Limb (tissue), 2 donors: ENCODE data around the gene PDSS2.
"Not testable (repeated sequence)": the region's sequence is repeated elsewhere in the genome, so short reads cannot be mapped to it uniquely, and the experiment has no call there.

Source experiments
- DNase-seq, 2 donors: peaks; one replicate each; pipeline ENCODE4 v3.0.0-alpha.2; 2016; ENCODE audit errors: extremely low spot score in 2 of 2

The PDSS2 gene

DNA sequence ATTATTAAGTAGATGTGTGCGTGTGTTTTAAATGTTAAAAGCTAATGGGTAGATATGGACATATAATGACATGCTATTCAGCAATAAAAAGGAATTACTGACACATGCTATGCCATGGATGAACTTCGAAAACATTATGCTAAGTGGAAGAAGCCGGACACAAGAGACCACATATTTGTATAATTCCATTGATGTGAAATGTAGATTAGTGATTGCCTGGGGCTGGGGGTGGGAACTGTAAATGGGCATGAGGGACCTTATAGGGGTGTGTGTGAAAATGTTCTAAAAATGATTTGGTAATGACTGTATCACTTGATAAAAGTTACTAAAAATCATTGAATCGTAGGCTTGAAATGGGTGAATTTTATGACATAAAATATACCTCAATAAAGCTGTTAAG, 239.5 kb downstream of the PDSS2 start:
- DNase-seq, result no peak

DNA sequence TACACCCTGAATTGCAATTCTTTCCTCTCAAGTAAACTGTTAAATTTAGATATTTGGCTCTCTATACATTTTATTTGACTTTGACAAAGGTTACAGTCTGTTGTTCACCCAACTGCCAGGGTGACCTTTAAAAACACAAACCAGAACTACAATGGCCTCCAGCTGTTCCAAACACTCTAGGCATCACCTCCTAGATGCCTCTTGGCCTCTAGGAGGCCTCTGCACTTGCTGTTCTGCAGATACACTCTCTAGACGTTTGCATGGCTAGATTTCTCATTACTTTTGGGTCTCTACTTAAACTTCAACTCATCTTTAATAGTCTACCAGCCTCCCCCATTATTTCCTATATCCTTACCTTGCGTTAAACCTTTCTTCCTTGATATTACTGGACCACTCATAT, 241.2 kb downstream of the PDSS2 start:
- DNase-seq, result no peak

DNA sequence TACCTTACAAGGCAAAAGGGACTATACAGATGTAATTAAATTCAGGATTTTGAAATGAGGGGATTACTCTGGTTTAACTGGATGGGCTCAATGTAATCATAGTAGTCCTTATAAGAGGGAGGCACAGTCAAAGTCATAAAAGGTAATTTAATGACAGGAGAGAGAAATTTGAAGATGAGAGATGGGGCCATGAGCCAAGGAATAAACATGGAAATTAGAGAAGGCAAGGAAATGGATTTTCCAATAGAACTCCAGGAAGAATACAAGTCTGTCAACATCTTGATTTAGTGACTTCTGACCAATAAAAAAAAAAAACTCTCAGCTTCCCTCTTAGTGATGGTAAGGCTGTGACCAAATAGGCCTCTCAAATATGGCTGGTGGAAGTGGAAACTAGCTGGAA, 242.1 kb downstream of the PDSS2 start:
- no peak for DNase-seq

DNA sequence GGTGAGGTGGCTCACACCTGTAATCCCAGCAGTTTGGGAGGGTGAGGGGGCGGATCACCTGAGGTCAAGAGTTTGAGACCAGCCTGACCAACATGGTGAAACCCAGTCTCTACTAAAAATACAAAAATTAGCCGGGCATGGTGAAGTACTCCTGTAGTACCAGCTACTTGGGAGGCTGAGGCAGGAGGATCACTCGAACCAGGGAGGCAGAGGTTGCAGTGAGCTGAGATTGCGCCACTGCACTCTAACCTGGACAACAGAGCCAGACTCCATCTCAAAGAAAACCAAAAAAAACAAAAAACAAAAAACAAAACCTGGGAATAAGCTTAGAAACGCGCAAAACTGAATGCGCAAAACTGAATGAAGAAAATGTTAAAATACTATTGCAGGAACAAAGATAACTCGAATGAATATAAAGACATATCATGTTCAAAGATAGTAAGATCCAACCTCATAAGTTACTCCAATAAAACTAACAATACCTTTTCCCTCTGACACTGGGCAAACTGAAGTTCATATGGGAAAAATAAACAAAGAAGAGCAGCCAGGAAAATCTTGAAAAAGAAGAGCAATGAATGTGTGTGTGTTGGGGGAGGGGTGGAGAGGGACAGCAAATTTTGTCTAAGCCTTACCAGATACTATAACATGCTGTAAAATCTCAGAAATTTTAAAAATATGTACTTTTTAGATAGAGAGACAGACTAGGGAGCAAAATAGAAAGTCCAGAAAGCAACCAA, 243.0 kb downstream of the PDSS2 start:
- no peak for DNase-seq

DNA sequence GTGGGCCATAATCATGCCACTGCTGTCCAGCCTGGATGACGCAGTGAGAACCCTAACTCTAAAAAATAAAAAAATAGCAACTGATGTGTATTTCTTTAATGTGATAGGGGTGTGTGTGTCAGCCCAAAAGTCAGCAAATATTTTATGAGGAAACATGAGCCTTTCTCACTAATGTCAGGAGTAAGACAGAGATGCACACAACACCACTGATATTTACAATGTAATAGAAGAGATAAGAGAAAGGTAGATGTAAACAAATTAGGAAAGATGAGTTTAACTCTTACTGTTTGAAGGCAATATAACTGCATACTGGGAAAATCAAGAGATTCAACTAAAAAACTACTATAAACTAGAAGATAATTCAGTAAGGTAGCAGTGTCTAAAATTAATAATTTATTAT, 244.0 kb downstream of the PDSS2 start:
- no peak for DNase-seq

DNA sequence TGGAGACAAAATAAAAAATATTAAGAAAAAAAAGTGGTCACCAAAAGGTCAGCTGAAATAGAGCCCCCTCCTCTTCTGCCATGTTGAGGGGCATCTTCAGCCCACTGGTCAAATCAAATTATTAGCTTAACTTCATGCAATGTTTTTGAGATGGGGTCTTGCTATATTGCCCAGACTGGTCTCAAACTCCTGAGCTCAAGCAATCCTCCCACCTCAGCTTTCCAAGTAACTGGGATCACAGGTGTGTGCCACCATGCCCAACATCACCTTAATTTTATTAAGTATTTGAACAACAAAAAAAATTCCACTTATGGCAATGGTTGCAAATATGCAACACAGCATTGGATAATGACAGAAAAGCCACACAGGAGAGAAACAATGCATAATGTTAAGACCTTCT, 244.7 kb downstream of the PDSS2 start:
- DNase-seq, result no peak

DNA sequence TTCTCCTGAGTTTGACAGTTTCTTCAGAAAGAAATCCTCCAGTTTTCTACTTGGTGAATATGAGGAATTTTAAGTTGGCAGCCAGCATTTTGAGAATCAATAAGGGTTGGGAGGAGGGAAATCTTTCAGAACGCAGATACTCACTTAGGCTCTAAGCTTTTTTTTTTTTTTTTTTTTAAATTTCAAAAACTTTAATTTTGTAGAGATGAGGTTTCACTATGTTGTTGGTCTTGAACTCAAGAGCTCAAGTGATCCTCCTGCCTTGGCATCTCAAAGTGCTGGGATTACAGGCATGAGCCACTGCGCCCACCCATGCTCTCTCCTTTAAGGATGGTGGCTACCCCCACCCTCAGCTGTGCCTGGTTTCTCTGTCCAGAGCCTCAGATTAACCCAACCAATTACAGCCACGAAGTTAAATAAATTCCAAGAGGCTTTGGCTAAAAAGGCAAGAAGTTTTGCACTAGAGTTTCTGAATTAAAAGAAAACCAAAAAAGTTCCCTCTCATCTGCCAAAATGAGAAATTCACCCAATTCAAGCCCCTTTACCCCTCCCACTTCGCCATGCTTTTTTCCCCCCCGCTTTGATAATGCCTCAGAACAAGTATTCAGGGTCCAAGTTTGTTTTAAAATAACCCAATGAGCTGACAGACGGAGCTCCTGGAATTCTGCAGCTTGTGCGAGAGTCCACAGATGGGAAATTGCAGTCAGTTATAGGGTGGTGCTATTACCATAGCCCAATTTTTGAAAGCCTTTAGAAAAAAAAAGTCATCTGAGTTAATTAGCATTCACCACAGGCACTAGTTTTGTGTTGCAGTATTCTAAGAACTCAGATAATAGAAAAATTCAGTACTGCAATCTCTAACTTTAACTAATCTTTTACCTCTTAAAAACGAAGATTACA, 249.7 kb downstream of the PDSS2 start:
- no peak for DNase-seq

DNA sequence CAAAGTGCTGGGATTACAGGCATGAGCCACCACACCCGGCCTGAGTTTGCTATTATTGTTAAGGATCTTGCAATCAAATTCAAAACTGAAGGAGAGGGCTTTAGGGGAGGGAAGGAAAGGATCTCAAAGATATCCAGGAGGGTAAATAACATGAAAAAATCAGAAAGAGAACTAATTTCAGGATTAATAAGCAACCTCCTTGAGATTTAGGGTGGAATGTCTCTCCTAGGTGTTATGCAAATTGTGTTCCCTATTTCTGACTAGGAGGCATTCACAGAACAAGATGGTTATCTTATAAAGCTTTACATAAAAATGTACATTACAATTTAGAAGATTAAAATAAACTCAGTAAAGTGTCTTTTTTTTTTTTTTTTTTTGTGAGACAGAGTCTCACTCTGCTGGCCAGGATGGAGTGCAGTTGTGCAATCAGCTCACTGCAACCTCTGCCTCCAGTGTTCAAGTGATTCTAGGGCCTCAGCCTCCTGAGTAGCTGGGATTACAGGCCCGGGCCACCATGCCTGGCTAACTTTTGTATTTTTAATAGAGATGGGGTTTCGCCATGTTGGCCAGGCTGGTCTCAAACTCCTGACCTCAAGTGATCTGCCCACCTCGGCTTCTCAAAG, 252.0 kb downstream of the PDSS2 start:
- no peak for DNase-seq

DNA sequence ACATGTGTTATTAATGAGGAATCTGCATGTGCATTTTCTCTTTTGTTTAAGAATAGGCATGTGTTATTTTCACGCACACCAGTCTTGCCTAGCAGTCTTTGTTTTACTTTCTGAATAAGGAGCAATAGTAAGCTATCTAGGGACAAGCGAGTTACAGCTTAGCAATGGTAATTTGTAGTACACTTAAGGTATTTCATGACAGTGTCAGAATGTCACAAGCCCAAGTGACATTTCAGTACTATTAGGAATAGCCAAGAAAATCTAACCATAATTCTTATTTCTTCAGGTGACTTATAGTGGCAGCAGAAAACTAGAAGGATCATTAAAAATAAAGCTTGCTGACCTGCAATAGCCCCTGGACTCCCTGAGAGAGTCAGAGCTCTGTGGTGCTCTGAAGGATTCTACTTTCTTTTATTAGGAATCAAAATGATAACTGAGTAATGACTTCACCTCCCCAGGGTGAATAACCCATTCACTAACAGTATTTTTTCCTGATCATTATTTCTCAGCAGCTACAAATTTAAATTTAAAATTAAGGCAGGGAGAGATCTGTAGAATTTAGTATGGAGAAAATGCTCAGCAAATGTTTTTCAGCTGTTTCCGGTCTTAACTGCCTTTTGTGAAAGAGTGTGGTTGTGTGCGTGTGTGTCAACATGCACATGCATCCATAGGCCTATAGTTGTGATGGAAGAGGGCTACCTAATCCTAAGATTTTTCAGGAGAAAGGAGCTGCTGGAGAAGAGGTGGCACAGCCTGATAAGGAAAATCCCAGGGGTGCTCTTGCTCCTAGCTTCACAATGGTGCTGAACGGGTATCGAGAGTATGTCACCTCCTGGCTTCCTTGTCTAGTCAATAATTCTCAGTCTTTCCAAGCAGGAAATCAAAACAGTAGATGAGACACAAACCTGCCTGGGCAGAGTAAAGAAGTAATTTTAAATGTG, 254.0 kb downstream of the PDSS2 start:
- no peak for DNase-seq

DNA sequence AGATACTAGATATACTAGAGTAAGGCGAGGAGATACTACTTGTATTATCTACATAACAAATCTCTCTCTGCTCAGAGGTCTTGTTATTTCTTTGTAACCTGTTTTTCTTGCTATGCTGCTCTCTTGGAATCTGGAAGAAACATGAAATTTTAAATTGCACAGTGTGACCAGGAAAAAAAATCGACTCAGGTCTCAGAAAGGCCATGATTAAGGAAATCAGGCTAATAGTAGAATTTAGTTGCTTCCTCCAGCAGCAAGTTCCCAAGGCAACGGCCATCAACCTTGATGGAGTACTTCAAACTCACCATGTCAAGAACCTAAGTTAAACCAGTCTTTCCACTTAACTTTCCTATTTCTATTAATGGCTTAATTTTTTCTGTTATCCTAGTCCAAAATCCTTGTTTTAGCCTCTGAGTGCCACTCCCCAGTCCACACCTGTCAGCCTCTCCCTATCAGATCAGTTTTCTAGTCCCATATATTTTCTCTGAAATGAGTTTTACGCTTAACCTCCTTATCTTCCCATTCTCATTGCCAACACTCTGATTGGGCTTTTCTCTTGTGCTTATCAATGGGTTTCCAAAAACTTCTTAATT, 256.4 kb downstream of the PDSS2 start:
- no peak for DNase-seq

DNA sequence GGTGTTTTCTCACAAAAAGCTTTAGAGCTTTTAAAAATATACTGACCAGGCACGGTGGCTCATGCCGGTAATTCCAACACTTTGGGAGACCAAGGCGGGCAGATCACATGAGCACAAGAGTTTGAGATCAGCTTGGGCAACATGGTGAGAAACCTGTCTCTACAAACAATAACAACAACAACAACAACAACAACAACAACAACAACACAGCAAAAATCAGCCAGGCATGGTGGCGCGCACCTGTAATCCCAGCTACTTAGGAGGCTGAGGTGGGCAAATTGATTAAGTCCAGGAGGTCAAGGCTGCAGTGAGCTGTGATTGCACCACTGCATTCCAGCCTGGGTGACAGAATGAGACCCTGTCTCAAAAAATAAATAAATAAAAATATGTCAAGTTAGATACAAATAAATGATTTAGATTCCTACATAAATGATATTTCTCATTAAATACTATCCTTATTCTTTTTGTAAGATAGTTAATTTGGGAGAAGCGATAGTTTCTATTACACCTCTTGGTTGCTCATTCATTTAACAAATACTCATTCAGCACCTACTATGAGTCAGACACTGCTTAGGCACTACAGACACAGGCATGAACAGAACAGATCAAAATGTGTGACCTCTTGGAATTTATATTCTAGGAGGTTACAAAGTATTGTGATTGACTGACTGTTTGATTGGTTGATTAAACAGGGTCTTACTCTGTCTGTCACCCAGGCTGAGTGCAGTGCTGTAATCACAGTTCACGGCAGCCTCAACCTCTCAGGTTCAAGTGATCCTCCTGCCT, 260.5 kb downstream of the PDSS2 start:
- no peak for DNase-seq

DNA sequence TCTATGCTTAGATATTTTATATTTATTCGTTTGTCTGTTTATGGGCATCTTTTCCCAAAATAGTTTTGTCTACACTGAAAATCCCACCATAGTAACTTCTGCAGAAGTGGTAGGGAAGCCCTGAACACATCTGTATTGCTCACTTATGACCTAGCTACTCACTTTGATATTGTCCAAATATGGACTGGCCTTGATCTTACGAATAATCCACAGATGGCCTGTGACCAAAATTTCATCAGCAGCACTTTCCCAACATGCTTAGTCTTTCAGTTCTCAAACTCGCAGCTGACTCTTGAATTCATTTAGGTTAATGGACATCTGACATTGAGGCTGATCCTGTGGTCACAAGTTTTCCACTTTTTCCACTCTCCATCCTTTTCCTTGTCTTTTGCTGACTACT, 263.2 kb downstream of the PDSS2 start:
- no peak for DNase-seq

DNA sequence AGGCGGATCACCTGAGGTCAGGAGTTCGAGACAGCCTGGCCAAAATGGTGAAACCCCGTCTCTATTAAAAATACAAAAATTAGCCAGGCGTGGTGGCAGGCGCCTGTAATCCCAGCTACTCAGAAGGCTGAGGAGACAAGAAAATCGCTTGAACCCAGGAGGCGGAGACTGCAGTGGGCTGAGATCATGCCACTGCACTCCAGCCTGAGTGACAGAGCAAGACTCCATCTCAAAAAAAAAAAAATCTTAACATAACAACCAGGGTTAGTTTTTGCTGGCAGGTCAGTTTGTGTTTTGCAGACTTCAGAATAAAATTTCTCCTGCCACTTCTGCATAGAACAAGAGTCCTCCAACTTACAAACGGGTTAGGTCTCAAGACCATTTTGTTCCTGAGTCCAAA, 264.6 kb downstream of the PDSS2 start:
- not testable (repeated sequence) for DNase-seq

DNA sequence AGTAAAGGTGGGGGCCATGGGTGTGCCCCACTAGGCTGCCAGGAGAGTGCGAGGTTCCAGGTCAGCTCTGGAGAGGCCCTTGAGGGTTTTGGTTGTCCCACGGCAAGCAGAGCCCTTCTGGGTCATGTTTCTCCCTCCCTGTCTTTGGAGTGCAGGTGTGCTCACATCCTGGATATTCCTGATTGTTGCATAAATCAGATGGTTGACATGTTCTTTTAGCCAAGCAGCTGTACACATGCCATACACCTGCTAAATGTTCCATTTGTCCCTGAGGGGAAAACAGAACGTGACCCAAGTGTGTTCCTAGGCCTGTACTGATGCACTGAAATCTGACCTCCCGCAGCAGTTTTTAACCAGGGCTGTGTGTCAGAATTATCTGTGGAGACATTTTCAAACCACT, 266.5 kb downstream of the PDSS2 start:
- DNase-seq, result no peak

DNA sequence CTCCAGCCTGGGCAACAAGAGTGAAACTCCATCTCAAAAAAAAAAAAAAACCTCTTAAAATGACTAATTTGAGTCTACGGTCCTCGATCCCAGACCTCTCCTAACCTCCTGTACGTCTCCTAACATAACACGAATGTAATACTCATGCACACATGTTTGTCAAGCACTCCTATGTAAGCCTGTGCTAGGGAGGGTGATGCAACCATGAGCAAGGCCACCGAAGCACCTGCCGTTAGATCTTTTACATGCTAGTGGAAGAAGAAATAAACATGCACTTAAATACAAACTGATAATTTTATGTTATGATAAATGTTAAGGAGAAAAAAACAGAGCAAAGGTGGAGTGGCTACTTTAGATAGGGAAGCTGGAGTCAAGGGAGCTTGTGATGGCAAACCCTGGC, 271.7 kb downstream of the PDSS2 start:
- no peak for DNase-seq

DNA sequence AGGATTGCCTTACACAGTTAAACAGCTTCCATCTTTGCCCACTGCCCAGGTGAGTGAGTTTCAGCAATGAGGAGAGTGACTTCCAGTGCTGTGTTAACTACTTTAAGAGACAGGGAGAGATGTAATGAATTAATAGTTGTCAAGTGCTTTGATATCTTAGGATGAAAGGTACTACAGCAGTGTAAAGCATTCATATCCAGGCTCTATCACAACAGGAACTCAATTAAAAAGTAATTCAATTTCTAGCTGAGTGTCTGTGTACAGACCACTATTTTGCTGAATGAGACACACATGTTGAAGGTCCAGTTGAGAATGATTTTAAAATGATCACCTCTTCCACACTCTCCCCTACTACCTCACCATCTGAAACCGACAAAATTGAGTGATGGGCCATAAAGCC, 273.3 kb downstream of the PDSS2 start:
- DNase-seq, result no peak

DNA sequence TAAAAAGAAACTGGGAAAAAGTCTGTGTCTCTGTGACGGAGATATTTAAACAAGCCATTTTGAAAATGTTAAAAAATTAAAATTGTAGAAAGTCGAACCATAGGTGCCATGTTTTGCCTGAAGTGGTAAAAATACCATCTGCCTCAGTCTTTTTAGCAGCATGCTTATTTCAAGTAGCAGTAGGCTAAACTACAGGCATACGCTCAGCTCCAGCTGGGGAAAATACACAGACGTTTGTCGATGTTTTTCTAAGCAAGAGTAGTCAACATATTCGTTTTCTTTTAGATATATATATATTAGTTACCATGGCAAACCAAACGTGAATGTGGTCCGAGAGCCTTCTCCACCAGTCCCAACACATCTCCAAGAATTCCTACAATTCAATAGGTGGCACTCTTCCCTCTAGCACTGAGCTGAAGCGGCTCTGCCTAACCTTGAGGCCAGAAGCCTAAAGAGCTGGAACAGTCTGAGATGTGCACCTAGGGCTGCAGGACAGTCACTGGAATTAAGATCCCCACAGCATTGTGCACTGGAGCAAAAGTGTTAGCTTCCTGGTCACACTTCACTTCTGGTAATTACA, 273.9 kb downstream of the PDSS2 start:
- DNase-seq, result peak in 1 of 2 donors; percentile 8

DNA sequence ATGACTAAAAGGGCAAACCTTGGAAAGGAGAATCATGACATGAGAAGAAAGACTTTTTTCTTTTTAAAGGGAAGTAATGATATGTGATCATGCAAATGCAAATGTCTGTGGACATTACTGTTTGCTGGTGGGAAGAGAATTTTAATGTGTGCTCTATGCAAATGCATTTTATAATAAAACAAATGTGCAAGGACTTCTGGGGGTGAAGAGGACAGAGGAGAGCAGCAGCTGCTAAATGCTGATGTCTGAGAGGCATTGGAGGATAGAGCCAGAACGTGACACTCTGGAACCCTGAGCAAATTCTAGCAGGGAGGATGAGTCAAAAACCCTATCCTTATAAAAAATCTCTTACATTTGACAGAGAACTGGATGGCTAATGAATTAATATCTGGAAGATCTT, 274.9 kb downstream of the PDSS2 start:
- DNase-seq, result no peak

DNA sequence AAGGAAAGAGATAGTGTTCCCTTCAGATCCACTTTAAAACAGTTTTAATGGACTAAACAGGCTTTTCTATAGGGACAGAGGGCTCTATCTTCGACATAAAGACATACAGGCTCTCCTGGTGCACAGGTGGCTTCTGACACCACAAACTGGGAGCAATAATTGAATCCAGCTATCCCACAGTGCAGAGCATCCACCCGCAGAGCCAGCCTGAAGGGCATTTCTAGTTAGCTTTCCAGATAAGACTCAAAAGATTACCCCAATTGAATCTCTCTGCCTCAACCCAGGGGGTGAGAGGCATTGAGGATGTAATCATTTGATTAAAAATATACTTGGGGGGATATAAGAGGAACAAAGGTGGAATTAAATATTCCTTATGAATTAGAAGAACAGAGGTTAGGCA, 279.3 kb downstream of the PDSS2 start:
- no peak for DNase-seq

DNA sequence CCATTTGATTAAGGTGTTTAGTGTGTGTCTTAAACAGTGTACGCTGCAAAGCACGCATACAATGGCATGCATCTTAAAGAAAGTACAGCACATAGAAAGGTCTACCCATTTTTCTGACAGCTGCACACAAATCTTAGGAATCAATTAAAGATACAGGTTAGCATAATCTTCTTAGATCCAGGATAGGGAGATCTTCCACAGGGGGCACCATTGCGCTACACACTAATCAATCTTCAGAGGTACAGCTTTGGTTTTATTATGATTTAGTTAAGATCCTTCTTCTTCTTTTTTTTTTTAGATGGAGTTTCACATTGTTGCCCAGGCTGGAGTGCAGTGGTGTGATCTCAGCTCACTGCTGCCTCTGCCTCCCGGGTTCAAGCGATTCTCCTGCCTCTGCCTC, 280.4 kb downstream of the PDSS2 start:
- DNase-seq, result no peak
